ENCODE measurements around the gene TRAF2. TPM values are rescaled to one million over a fixed set of nuclear protein-coding genes. Genes with fewer than 3 reads are reported as not detected.

TRAF2 gene
- total and polyA plus RNA-seq, 2 of the 4 experiments (the other 2 are of a cell fraction): 6.6 to 12.0 TPM

DNA sequence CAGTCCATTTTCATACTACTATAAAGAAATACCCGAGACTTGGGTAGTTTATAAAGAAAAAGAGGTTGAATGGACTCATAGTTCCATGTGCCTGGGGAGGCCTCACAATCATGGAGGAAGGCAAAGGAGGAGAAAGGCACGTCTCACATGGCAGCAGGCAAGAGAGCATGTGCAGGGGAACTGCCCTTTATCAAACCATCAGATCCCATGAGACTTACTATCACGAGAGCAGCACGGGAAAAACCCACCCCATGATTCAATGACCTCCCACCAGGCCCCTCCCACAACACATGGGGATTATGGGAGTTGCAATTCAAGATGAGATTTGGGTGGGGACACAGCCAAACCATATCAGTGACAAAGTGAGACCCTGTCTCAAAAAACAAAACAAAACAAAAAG, 19.9 kb downstream of the TRAF2 start:
- no peaks in the 10 kb centered on the region for H3K9me3 ChIP-seq (ENCODE audit: control insufficient read depth, insufficient read depth, low read length)
- no peak for DNase-seq
- WGBS, 2 experiments (ENCODE audit: extremely low coverage in 2 of 2, insufficient read length in 1 of 2): no CpG with 5 or more reads among the region's 4 CpGs

More for the DNA sequence above, 19.9 kb downstream of the TRAF2 start:
- ATAC-seq (ENCODE audit: low read depth): no peak
- H2BK120ac ChIP-seq (ENCODE audit: low read depth, low read length): no peak overlapping the region
- no peak overlapping the region for H3K27ac ChIP-seq (ENCODE audit: insufficient read depth, low read length)
- no peak overlapping the region for H2BK5ac ChIP-seq (ENCODE audit: low read depth, low read length, poor library complexity, severe bottlenecking)
- intact Hi-C loops (cut with micrococcal nuclease) (no loop called here), dilution Hi-C loops (cut with HindIII; ENCODE audit: low sequenced_read_pairs, unreplicated experiment) (no loop called here), in situ Hi-C loops (cut with MboI; ENCODE audit: low sequenced_read_pairs) (no loop called here)
- H2AK5ac ChIP-seq (ENCODE audit: low read depth, low read length): no peak overlapping the region
- H3K18ac ChIP-seq (ENCODE audit: low read depth, low read length): no peak overlapping the region
- H2BK20ac ChIP-seq (ENCODE audit: low read depth, low read length): no peak overlapping the region
- H3K9ac ChIP-seq (ENCODE audit: low read depth, low read length): no peak overlapping the region
- CTCF ChIA-PET: no interaction called here
- no peak overlapping the region for H4K91ac ChIP-seq (ENCODE audit: insufficient read depth, low read depth, low read length)
- peaks cover 25% of the 10 kb centered on the region for H3K36me3 ChIP-seq (ENCODE audit: control insufficient read depth, insufficient read depth, low read length)
- peaks cover 13% of the 10 kb centered on the region for H3K4me1 ChIP-seq (ENCODE audit: control insufficient read depth, insufficient read depth, low read length)
- no peak overlapping the region for H2AFZ ChIP-seq (replicated peaks; ENCODE audit: low read length, poor library complexity)
- H3K56ac ChIP-seq (ENCODE audit: extremely low read depth, insufficient read depth, low read length): no peak overlapping the region
- H3K23ac ChIP-seq (ENCODE audit: low read depth, low read length): no peak overlapping the region
- no peak overlapping the region for H4K8ac ChIP-seq (ENCODE audit: low read depth in 2 of 2, low read length in 2 of 2)
- no peak overlapping the region for H2BK15ac ChIP-seq (ENCODE audit: low read depth, low read length)
- no peak overlapping the region for H2AK9ac ChIP-seq (replicated peaks; ENCODE audit: low read depth, low read length, poor library complexity)
- H3K4ac ChIP-seq (ENCODE audit: low read depth, low read length): no peak overlapping the region
- no peak overlapping the region for H3K4me2 ChIP-seq (ENCODE audit: low read depth, low read length)
- H3K14ac ChIP-seq (replicated peaks; ENCODE audit: low read depth, low read length): no peak overlapping the region
- peaks cover 7 to 36% of the 10 kb centered on the region in 2 experiments; a peak in 3 of 4 replicates for H3K79me1 ChIP-seq (ENCODE audit: low read depth in 1 of 2, low read length in 2 of 2)
- BruUV-seq (replicated peaks): no TSS peak
- no peak overlapping the region for H3K4me3 ChIP-seq (ENCODE audit: insufficient read depth, low read depth, low read length)
- TF ChIP-seq FOS (IDR thresholded peaks at IDR 0.05; ENCODE audit: low read depth, low read length) (no peak), MAZ (IDR thresholded peaks at IDR 0.05; ENCODE audit: borderline replicate concordance, low read depth, low read length) (no peak), BHLHE40 (IDR thresholded peaks at IDR 0.05; ENCODE audit: low read depth, low read length) (no peak), RAD21 (IDR thresholded peaks at IDR 0.05; ENCODE audit: low read length) (no peak), POLR2A (IDR thresholded peaks at IDR 0.05; ENCODE audit: low read depth, low read length) (no peak), MAFK (IDR thresholded peaks at IDR 0.05; ENCODE audit: low read depth, low read length) (no peak), CHD1 (IDR thresholded peaks at IDR 0.05; ENCODE audit: low read depth, low read length) (no peak), RFX5 (IDR thresholded peaks at IDR 0.05; ENCODE audit: low read depth, low read length) (no peak), RCOR1 (IDR thresholded peaks at IDR 0.05; ENCODE audit: insufficient replicate concordance, low read length) (no peak), MXI1 (IDR thresholded peaks at IDR 0.05; ENCODE audit: borderline replicate concordance, low read depth, low read length) (no peak)
- TF ChIP-seq, protein P1, sequence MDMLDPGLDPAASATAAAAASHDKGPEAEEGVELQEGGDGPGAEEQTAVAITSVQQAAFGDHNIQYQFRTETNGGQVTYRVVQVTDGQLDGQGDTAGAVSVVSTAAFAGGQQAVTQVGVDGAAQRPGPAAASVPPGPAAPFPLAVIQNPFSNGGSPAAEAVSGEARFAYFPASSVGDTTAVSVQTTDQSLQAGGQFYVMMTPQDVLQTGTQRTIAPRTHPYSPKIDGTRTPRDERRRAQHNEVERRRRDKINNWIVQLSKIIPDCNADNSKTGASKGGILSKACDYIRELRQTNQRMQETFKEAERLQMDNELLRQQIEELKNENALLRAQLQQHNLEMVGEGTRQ (IDR thresholded peaks at IDR 0.05; ENCODE audit: low read depth, low read length): no peak
- POLR2A ChIA-PET (ENCODE audit: unreplicated experiment): no interaction called here
- H4K5ac ChIP-seq (ENCODE audit: low read depth, low read length): no peak overlapping the region
- no peaks in the 10 kb centered on the region for H3K27me3 ChIP-seq (ENCODE audit: control insufficient read depth, insufficient read depth, low read length)
- 0 out of 2 replicates have a peak, but pooled peaks cover 9% of the 10 kb centered on the region for H3K9me1 ChIP-seq (ENCODE audit: insufficient read depth, low read length)
- H4K20me1 ChIP-seq (ENCODE audit: insufficient read depth, low read length): no peaks in the 10 kb centered on the region; the same call in 1 of the 2 replicates
